HG02973 (cell line): ENCODE data around the gene HOXC10.

ENCODE experiments used
- ATAC-seq: cut with Tn5 transposase; IDR thresholded peaks from one replicate; pipeline ENCODE4 v1.9.1; 2021; ENCODE audit warnings: moderate library complexity; ENCODE audit not compliant: unreplicated experiment

Gene HOXC10

GRCh38 chr12:53988541-53989226, 3.7 kb downstream of the HOXC10 start:
- no peak for ATAC-seq

GRCh38 chr12:53989227-53990113, 4.5 kb downstream of the HOXC10 start:
- ATAC-seq: no peak

GRCh38 chr12:53990311-53991076, 5.5 kb downstream of the HOXC10 start:
- no peak for ATAC-seq

- no peak for ATAC-seq
Measured at GRCh38 chr12:53991077-53991460, 6.1 kb downstream of the HOXC10 start.

GRCh38 chr12:53992377-53992889, 7.5 kb downstream of the HOXC10 start:
- ATAC-seq: no peak

GRCh38 chr12:53993162-53994008, 8.4 kb downstream of the HOXC10 start:
- no peak for ATAC-seq

- no peak for ATAC-seq
Measured at GRCh38 chr12:53994009-53994263, 9.0 kb downstream of the HOXC10 start.

- no peak for ATAC-seq
Measured at GRCh38 chr12:53994264-53995001, 9.5 kb downstream of the HOXC10 start.

GRCh38 chr12:53995002-53995377, 10.0 kb downstream of the HOXC10 start:
- ATAC-seq: no peak

GRCh38 chr12:53995378-53996239, 10.7 kb downstream of the HOXC10 start:
- ATAC-seq: no peak

GRCh38 chr12:53996240-53997203, 11.6 kb downstream of the HOXC10 start:
- no peak for ATAC-seq

GRCh38 chr12:53997204-53998109, 12.5 kb downstream of the HOXC10 start:
- ATAC-seq: no peak

GRCh38 chr12:53998110-53998899, 13.4 kb downstream of the HOXC10 start:
- no peak for ATAC-seq

GRCh38 chr12:53998900-53999236, 13.9 kb downstream of the HOXC10 start:
- no peak for ATAC-seq

- ATAC-seq: no peak
Measured at GRCh38 chr12:53999559-54000115, 14.7 kb downstream of the HOXC10 start.
